Breast epithelium (tissue), 3 donors: ENCODE measurements around the gene FOXN3.

Experiments used
- CTCF ChIP-seq, 3 donors: fragments of 450-650 bp; IDR thresholded peaks; one replicate each; pipeline ENCODE4 v1.5.1; 2016 to 2017; ENCODE audit warnings: antibody characterized with exemption in 3 of 3, mild to moderate bottlenecking in 3 of 3, moderate library complexity in 3 of 3
- POLR2A ChIP-seq: fragments of 450-650 bp; IDR thresholded peaks from one replicate; pipeline ENCODE4 v1.6.1; 2016; ENCODE audit warnings: antibody characterized with exemption, mild to moderate bottlenecking, moderate library complexity

GRCh38 chr14:89165189-89166181 lies 251.5 kb downstream of the FOXN3 start:
- TF ChIP-seq CTCF (IDR thresholded peaks at IDR 0.05) = no peak
- TF ChIP-seq POLR2A = no peak
